ENCODE data around the gene COP1. TPM values are rescaled to one million over a fixed set of nuclear protein-coding genes. Genes with fewer than 3 reads are reported as not detected.

COP1 gene
- total and polyA plus RNA-seq, 2 donors = 28.2 to 88.2 TPM

- DNase-seq (ENCODE audit: extremely low spot score) = no peak
Measured at GRCh38 chr1:175935166-175935565, 271.9 kb downstream of the COP1 start.

GRCh38 chr1:175933801-175934200 lies 273.3 kb downstream of the COP1 start:
- 53% methylated on average over 3 of the region's 3 CpGs for WGBS
- no peak overlapping the region for H3K27ac ChIP-seq (ENCODE audit: low read depth)
- no peak for DNase-seq (ENCODE audit: extremely low spot score)
- H3K4me1 ChIP-seq (ENCODE audit: insufficient read depth) = no peaks in the 10 kb centered on the region
- peaks cover 2% of the 10 kb centered on the region for H3K36me3 ChIP-seq (ENCODE audit: insufficient read depth)
- no peak overlapping the region for H3K4me3 ChIP-seq (ENCODE audit: low read depth, low read length)

More at GRCh38 chr1:175935166-175935565, 271.9 kb downstream of the COP1 start:
- WGBS = 96% methylated on average over 3 of the region's 3 CpGs
- no peak overlapping the region for H3K4me3 ChIP-seq (ENCODE audit: low read depth, low read length)
- H3K36me3 ChIP-seq (ENCODE audit: insufficient read depth) = peaks cover 5% of the 10 kb centered on the region
- H3K4me1 ChIP-seq (ENCODE audit: insufficient read depth) = no peaks in the 10 kb centered on the region
- no peak overlapping the region for H3K27ac ChIP-seq (ENCODE audit: low read depth)

- DNase-seq (ENCODE audit: extremely low spot score) = no peak
- H3K27ac ChIP-seq (ENCODE audit: low read depth) = no peak overlapping the region
- WGBS = 98% methylated on average over 1 of the region's 1 CpG
- no peak overlapping the region for H3K4me3 ChIP-seq (ENCODE audit: low read depth, low read length)
- H3K4me1 ChIP-seq (ENCODE audit: insufficient read depth) = no peaks in the 10 kb centered on the region
- peaks cover 2% of the 10 kb centered on the region for H3K36me3 ChIP-seq (ENCODE audit: insufficient read depth)
Measured at GRCh38 chr1:175927944-175928343, 279.1 kb downstream of the COP1 start.

GRCh38 chr1:175922254-175922881 lies 284.7 kb downstream of the COP1 start:
- no peak for DNase-seq (ENCODE audit: extremely low spot score)
- WGBS = 58% methylated on average over 3 of the region's 3 CpGs

GRCh38 chr1:175920381-175920780 lies 286.7 kb downstream of the COP1 start:
- no peak for DNase-seq (ENCODE audit: extremely low spot score)
- no peak overlapping the region for H3K4me3 ChIP-seq (ENCODE audit: low read depth, low read length)
- H3K36me3 ChIP-seq (ENCODE audit: insufficient read depth) = no peaks in the 10 kb centered on the region
- WGBS = 42% methylated on average over 4 of the region's 4 CpGs
- no peak overlapping the region for H3K27ac ChIP-seq (ENCODE audit: low read depth)
- no peaks in the 10 kb centered on the region for H3K4me1 ChIP-seq (ENCODE audit: insufficient read depth)

More at GRCh38 chr1:175922254-175922881, 284.7 kb downstream of the COP1 start:
- no peak overlapping the region for H3K27ac ChIP-seq (ENCODE audit: low read depth)
- H3K4me1 ChIP-seq (ENCODE audit: insufficient read depth) = no peaks in the 10 kb centered on the region
- no peaks in the 10 kb centered on the region for H3K36me3 ChIP-seq (ENCODE audit: insufficient read depth)
- H3K4me3 ChIP-seq (ENCODE audit: low read depth, low read length) = no peak overlapping the region

GRCh38 chr1:175919001-175919400 lies 288.1 kb downstream of the COP1 start:
- WGBS = 86% methylated on average over 1 of the region's 1 CpG

GRCh38 chr1:175918364-175918801 lies 288.7 kb downstream of the COP1 start:
- DNase-seq (ENCODE audit: extremely low spot score) = no peak
- 50% methylated on average over 2 of the region's 2 CpGs for WGBS
- Histone ChIP-seq H3K36me3 (ENCODE audit: insufficient read depth) (no peaks in the 10 kb centered on the region), H3K4me3 (ENCODE audit: low read depth, low read length) (no peak overlapping the region), H3K4me1 (ENCODE audit: insufficient read depth) (no peaks in the 10 kb centered on the region), H3K27ac (ENCODE audit: low read depth) (no peak overlapping the region)

More at GRCh38 chr1:175919001-175919400, 288.1 kb downstream of the COP1 start:
- Histone ChIP-seq H3K36me3 (ENCODE audit: insufficient read depth) (no peaks in the 10 kb centered on the region), H3K27ac (ENCODE audit: low read depth) (no peak overlapping the region), H3K4me3 (ENCODE audit: low read depth, low read length) (no peak overlapping the region), H3K4me1 (ENCODE audit: insufficient read depth) (no peaks in the 10 kb centered on the region)
- no peak for DNase-seq (ENCODE audit: extremely low spot score)

GRCh38 chr1:175914115-175914514 lies 293.0 kb downstream of the COP1 start:
- H3K4me3 ChIP-seq (ENCODE audit: low read depth, low read length) = no peak overlapping the region
- H3K27ac ChIP-seq (ENCODE audit: low read depth) = no peak overlapping the region
- no peak for DNase-seq (ENCODE audit: extremely low spot score)
- H3K4me1 ChIP-seq (ENCODE audit: insufficient read depth) = no peaks in the 10 kb centered on the region
- WGBS = 84% methylated on average over 2 of the region's 2 CpGs
- no peaks in the 10 kb centered on the region for H3K36me3 ChIP-seq (ENCODE audit: insufficient read depth)

GRCh38 chr1:175911138-175911537 lies 295.9 kb downstream of the COP1 start:
- 99% methylated on average over 1 of the region's 1 CpG for WGBS
- DNase-seq (ENCODE audit: extremely low spot score) = no peak
- H3K36me3 ChIP-seq (ENCODE audit: insufficient read depth) = no peaks in the 10 kb centered on the region
- H3K4me1 ChIP-seq (ENCODE audit: insufficient read depth) = no peaks in the 10 kb centered on the region
- no peak overlapping the region for H3K27ac ChIP-seq (ENCODE audit: low read depth)
- H3K4me3 ChIP-seq (ENCODE audit: low read depth, low read length) = no peak overlapping the region

- 75% methylated on average over 3 of the region's 3 CpGs for WGBS
- Histone ChIP-seq H3K36me3 (ENCODE audit: insufficient read depth) (no peaks in the 10 kb centered on the region), H3K4me3 (ENCODE audit: low read depth, low read length) (no peak overlapping the region), H3K27ac (ENCODE audit: low read depth) (no peak overlapping the region), H3K4me1 (ENCODE audit: insufficient read depth) (no peaks in the 10 kb centered on the region)
- DNase-seq (ENCODE audit: extremely low spot score) = no peak
Measured at GRCh38 chr1:175906370-175906769, 300.7 kb downstream of the COP1 start.

GRCh38 chr1:175904808-175905207 lies 302.3 kb downstream of the COP1 start:
- no peaks in the 10 kb centered on the region for H3K36me3 ChIP-seq (ENCODE audit: insufficient read depth)
- H3K4me3 ChIP-seq (ENCODE audit: low read depth, low read length) = no peak overlapping the region
- H3K4me1 ChIP-seq (ENCODE audit: insufficient read depth) = no peaks in the 10 kb centered on the region
- no peak for DNase-seq (ENCODE audit: extremely low spot score)
- 77% methylated on average over 3 of the region's 3 CpGs for WGBS
- no peak overlapping the region for H3K27ac ChIP-seq (ENCODE audit: low read depth)

- Histone ChIP-seq H3K36me3 (ENCODE audit: insufficient read depth) (no peaks in the 10 kb centered on the region), H3K4me1 (ENCODE audit: insufficient read depth) (no peaks in the 10 kb centered on the region), H3K4me3 (ENCODE audit: low read depth, low read length) (no peak overlapping the region), H3K27ac (ENCODE audit: low read depth) (no peak overlapping the region)
- no peak for DNase-seq (ENCODE audit: extremely low spot score)
- WGBS = 89% methylated on average over 8 of the region's 8 CpGs
Measured at GRCh38 chr1:175902281-175902680, 304.8 kb downstream of the COP1 start.

- DNase-seq (ENCODE audit: extremely low spot score) = no peak
Measured at GRCh38 chr1:175901076-175901836, 305.8 kb downstream of the COP1 start.

GRCh38 chr1:175900171-175900570 lies 306.9 kb downstream of the COP1 start:
- Histone ChIP-seq H3K36me3 (ENCODE audit: insufficient read depth) (no peaks in the 10 kb centered on the region), H3K4me1 (ENCODE audit: insufficient read depth) (no peaks in the 10 kb centered on the region), H3K27ac (ENCODE audit: low read depth) (no peak overlapping the region), H3K4me3 (ENCODE audit: low read depth, low read length) (no peak overlapping the region)
- no peak for DNase-seq (ENCODE audit: extremely low spot score)
- 92% methylated on average over 4 of the region's 4 CpGs for WGBS

More at GRCh38 chr1:175901076-175901836, 305.8 kb downstream of the COP1 start:
- H3K27ac ChIP-seq (ENCODE audit: low read depth) = no peak overlapping the region
- WGBS = 90% methylated on average over 5 of the region's 5 CpGs
- no peaks in the 10 kb centered on the region for H3K36me3 ChIP-seq (ENCODE audit: insufficient read depth)
- H3K4me3 ChIP-seq (ENCODE audit: low read depth, low read length) = no peak overlapping the region
- no peaks in the 10 kb centered on the region for H3K4me1 ChIP-seq (ENCODE audit: insufficient read depth)
